K562 (cell line): Measurements from ENCODE around the gene BTG2. TPM values are rescaled to one million over a fixed set of nuclear protein-coding genes. Genes with fewer than 3 reads are reported as not detected.
A peak's percentile ranks its signal among the peaks of the same experiment; 100 is the strongest.

ENCODE experiments used
- EWSR1 ChIP-seq: fragments of 450-650 bp; IDR thresholded peaks from 2 replicates; pipeline ENCODE4 v1.6.1; 2018; ENCODE audit warnings: borderline replicate concordance, mild to moderate bottlenecking, low read depth, moderate library complexity; ENCODE audit not compliant: partially characterized antibody
- HDGF ChIP-seq: fragments of 450-650 bp; IDR thresholded peaks from 2 replicates; pipeline ENCODE4 v1.6.1; 2016
- KHSRP ChIP-seq: fragments of 450-650 bp; IDR thresholded peaks from 2 replicates; pipeline ENCODE4 v1.6.1; 2017
- MTA1 ChIP-seq: fragments of 450-650 bp; IDR thresholded peaks from 2 replicates; pipeline ENCODE4 v1.6.1; 2017; ENCODE audit warnings: borderline replicate concordance
- MTA3 ChIP-seq: fragments of 450-650 bp; formaldehyde crosslinking; IDR thresholded peaks from 2 replicates; pipeline ENCODE4 v1.6.1; 2017; ENCODE audit warnings: mild to moderate bottlenecking, borderline replicate concordance
- NCOA6 ChIP-seq: fragments of 450-650 bp; IDR thresholded peaks from 2 replicates; pipeline ENCODE4 v1.6.1; 2017; ENCODE audit warnings: mild to moderate bottlenecking
- NUFIP1 ChIP-seq: fragments of 450-650 bp; IDR thresholded peaks from 2 replicates; pipeline ENCODE4 v1.6.1; 2018; ENCODE audit not compliant: partially characterized antibody
- SIX5 ChIP-seq, 2 experiments: IDR thresholded peaks; 2 replicates each; pipeline ENCODE4 v1.6.1; 2011; ENCODE audit warnings: low read length in 2 of 2, borderline replicate concordance in 1 of 2, low read depth in 1 of 2, mild to moderate bottlenecking in 1 of 2, moderate library complexity in 1 of 2; ENCODE audit not compliant: insufficient read depth in 1 of 2
- ZNF212 ChIP-seq: fragments of 450-650 bp; formaldehyde crosslinking; IDR thresholded peaks from 2 replicates; pipeline ENCODE4 v1.4.0; 2020; ENCODE audit warnings: mild to moderate bottlenecking
- polyA plus RNA-seq, 8 experiments: library from polyadenylated mRNA; depleted of rRNA in 4 of 8; stranded (reverse) in 5 of 8; unstranded in 3 of 8; fragments of >200 nt; fragmentation: Nextera tagmentation in 2 of 8; fragmentation: Illumina TruSeq in 1 of 8; extraction: Ambion mirVana in 2 of 8; extraction: Trizol in 1 of 8; gene quantifications; 2 replicates each; pipeline versions ENCODE4 v1.2.1 to v1.2.3, GENCODE V29; 2011 to 2014; ENCODE audit warnings: inconsistent platforms in 1 of 8, missing spikeins in 1 of 8
- total RNA-seq, 7 experiments: library from RNA; depleted of rRNA in 6 of 7; stranded (reverse); fragments of >200 nt in 6 of 7; fragmentation: Illumina TruSeq in 2 of 7; extraction: Trizol in 2 of 7; gene quantifications; 2 replicates each; pipeline versions ENCODE4 v1.2.1 to v1.2.3, GENCODE V29; 2011 to 2021; ENCODE audit warnings: low replicate concordance in 1 of 7
- TF ChIP-seq, protein P1 (sequence below): sonication (generic); formaldehyde crosslinking; IDR thresholded peaks from 2 replicates; pipeline ENCODE4 v1.8.0; 2022; ENCODE audit warnings: mild to moderate bottlenecking, missing genetic modification reagents, borderline replicate concordance
- TF ChIP-seq, protein P2 (sequence below), 2 experiments: fragments of 450-650 bp; conservative IDR thresholded peaks; 2 replicates each; pipeline ENCODE4 v1.6.1; 2017; ENCODE audit warnings: mild to moderate bottlenecking in 2 of 2, moderate library complexity in 2 of 2
- TF ChIP-seq, protein P3 (sequence below): sonication (generic); formaldehyde crosslinking; IDR thresholded peaks from 2 replicates; pipeline ENCODE4 v1.8.0; 2023; ENCODE audit warnings: missing genetic modification reagents, mild to moderate bottlenecking, borderline replicate concordance
- TF ChIP-seq, protein P4 (sequence below), 2 experiments: fragments of 450-650 bp; IDR thresholded peaks; 2 replicates each; pipeline ENCODE4 v1.6.1; 2016

Gene BTG2
- total and polyA plus RNA-seq, 9 of the 15 experiments (the other 6 are each of a cell fraction or from before 2014, with no cell fraction given), result 2.3 to 41.9 (median 8.7) TPM

DNA sequence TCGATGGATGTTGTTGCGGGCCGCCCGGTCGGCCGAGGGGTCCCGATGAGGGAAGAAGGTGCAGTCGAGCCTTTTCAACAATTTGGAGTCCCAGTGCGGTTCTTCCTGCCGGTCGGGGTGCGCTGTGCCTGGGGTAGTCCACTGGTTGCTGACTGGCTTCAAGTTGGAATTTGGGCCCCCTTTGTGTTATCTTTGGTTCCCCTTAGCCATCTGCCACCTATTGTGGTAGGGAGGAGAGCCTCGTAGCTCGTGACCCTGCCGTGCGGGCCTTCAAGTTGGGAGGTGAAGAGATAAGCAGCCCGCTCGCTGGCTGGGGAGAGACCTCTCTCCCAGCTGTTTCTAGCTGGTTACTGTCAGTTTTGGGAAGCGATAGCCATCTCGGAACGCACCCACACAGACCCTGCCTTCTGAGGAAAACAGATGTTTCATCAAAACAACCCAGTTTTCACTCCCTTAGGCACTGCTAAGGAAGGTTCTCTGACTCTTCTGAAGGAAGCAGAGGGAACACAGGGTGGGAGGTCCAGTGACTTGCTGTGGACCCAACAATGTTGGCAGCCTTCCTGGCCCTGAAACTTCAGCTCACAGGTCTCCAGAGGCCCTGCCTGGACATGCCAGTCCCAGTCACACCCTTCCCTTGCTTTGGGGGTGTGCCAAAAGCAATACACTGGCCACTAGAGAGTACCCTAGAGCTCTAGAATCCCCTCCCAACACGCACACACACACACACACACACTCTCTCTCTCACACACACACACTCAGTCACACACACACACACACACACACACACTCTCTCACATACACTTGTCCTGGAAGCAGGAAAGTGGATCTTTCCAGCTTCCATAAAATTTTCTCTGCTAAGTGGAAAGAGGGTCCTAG is 1.0 kb downstream of the BTG2 start (continued):
- TF ChIP-seq, protein P1, sequence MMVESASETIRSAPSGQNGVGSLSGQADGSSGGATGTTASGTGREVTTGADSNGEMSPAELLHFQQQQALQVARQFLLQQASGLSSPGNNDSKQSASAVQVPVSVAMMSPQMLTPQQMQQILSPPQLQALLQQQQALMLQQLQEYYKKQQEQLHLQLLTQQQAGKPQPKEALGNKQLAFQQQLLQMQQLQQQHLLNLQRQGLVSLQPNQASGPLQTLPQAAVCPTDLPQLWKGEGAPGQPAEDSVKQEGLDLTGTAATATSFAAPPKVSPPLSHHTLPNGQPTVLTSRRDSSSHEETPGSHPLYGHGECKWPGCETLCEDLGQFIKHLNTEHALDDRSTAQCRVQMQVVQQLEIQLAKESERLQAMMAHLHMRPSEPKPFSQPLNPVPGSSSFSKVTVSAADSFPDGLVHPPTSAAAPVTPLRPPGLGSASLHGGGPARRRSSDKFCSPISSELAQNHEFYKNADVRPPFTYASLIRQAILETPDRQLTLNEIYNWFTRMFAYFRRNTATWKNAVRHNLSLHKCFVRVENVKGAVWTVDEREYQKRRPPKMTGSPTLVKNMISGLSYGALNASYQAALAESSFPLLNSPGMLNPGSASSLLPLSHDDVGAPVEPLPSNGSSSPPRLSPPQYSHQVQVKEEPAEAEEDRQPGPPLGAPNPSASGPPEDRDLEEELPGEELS, result no peak
- TF ChIP-seq MTA3 (peak; percentile 87; the same call in 1 of the 2 replicates), HDGF (peak; percentile 49; the same call in 1 of the 2 replicates), NUFIP1 (no peak), NCOA6 (no peak), EWSR1 (no peak), MTA1 (peak; percentile 80), ZNF212 (CRISPR knock-in tag) (no peak), SIX5 (IDR thresholded peaks at IDR 0.05; ENCODE audit: borderline replicate concordance in 1 of 2, insufficient read depth in 1 of 2, low read depth in 1 of 2, low read length in 2 of 2) (no peak), KHSRP (no peak)
- TF ChIP-seq, protein P2, sequence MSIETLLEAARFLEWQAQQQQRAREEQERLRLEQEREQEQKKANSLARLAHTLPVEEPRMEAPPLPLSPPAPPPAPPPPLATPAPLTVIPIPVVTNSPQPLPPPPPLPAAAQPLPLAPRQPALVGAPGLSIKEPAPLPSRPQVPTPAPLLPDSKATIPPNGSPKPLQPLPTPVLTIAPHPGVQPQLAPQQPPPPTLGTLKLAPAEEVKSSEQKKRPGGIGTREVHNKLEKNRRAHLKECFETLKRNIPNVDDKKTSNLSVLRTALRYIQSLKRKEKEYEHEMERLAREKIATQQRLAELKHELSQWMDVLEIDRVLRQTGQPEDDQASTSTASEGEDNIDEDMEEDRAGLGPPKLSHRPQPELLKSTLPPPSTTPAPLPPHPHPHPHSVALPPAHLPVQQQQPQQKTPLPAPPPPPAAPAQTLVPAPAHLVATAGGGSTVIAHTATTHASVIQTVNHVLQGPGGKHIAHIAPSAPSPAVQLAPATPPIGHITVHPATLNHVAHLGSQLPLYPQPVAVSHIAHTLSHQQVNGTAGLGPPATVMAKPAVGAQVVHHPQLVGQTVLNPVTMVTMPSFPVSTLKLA (conservative IDR thresholded peaks at IDR 0.05), result peak; percentile 81 to 89
- TF ChIP-seq, protein P3, sequence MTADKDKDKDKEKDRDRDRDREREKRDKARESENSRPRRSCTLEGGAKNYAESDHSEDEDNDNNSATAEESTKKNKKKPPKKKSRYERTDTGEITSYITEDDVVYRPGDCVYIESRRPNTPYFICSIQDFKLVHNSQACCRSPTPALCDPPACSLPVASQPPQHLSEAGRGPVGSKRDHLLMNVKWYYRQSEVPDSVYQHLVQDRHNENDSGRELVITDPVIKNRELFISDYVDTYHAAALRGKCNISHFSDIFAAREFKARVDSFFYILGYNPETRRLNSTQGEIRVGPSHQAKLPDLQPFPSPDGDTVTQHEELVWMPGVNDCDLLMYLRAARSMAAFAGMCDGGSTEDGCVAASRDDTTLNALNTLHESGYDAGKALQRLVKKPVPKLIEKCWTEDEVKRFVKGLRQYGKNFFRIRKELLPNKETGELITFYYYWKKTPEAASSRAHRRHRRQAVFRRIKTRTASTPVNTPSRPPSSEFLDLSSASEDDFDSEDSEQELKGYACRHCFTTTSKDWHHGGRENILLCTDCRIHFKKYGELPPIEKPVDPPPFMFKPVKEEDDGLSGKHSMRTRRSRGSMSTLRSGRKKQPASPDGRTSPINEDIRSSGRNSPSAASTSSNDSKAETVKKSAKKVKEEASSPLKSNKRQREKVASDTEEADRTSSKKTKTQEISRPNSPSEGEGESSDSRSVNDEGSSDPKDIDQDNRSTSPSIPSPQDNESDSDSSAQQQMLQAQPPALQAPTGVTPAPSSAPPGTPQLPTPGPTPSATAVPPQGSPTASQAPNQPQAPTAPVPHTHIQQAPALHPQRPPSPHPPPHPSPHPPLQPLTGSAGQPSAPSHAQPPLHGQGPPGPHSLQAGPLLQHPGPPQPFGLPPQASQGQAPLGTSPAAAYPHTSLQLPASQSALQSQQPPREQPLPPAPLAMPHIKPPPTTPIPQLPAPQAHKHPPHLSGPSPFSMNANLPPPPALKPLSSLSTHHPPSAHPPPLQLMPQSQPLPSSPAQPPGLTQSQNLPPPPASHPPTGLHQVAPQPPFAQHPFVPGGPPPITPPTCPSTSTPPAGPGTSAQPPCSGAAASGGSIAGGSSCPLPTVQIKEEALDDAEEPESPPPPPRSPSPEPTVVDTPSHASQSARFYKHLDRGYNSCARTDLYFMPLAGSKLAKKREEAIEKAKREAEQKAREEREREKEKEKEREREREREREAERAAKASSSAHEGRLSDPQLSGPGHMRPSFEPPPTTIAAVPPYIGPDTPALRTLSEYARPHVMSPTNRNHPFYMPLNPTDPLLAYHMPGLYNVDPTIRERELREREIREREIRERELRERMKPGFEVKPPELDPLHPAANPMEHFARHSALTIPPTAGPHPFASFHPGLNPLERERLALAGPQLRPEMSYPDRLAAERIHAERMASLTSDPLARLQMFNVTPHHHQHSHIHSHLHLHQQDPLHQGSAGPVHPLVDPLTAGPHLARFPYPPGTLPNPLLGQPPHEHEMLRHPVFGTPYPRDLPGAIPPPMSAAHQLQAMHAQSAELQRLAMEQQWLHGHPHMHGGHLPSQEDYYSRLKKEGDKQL (CRISPR knock-in tag), result no peak
- TF ChIP-seq, protein P4, sequence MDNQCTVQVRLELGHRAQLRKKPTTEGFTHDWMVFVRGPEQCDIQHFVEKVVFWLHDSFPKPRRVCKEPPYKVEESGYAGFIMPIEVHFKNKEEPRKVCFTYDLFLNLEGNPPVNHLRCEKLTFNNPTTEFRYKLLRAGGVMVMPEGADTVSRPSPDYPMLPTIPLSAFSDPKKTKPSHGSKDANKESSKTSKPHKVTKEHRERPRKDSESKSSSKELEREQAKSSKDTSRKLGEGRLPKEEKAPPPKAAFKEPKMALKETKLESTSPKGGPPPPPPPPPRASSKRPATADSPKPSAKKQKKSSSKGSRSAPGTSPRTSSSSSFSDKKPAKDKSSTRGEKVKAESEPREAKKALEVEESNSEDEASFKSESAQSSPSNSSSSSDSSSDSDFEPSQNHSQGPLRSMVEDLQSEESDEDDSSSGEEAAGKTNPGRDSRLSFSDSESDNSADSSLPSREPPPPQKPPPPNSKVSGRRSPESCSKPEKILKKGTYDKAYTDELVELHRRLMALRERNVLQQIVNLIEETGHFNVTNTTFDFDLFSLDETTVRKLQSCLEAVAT (IDR thresholded peaks at IDR 0.05), result peak; percentile 56 to 65; a peak in 3 of 4 replicates
